IMR-90 (cell line): ENCODE measurements around the gene CACYBP. TPM values are rescaled to one million over a fixed set of nuclear protein-coding genes. Genes with fewer than 3 reads are reported as not detected.
A peak's percentile ranks its signal among the peaks of the same experiment; 100 is the strongest.

ENCODE experiments used
- ATAC-seq: fragments of 200-7000 bp; cut with Tn5 transposase; 2 replicates; pipeline ENCODE4 v1.9.1; 2020; ENCODE audit warnings: low read depth, mild to moderate bottlenecking, moderate library complexity
- BruUV-seq: library from RNA; stranded (reverse); fragments of 400-500 nt; replicated peaks from 2 replicates; lab custom pipeline; 2021; lab: Mats Ljungman, UMichigan
- CTCF ChIA-PET: fragments of 300-600 bp; formaldehyde crosslinking; extraction: SDS; loops from one replicate; lab custom pipeline; 2021; ENCODE audit warnings: antibody characterized with exemption; lab: Yijun Ruan, JAX
- POLR2A ChIA-PET: fragments of 300-600 bp; sonication (Branson Sonifier 250); formaldehyde crosslinking; loops from one replicate; lab custom pipeline; 2022; ENCODE audit warnings: antibody characterized with exemption; ENCODE audit not compliant: unreplicated experiment; lab: Charles Lee
- DNase-seq: peaks from one replicate; pipeline ENCODE4 v3.0.0; 2013
- H2AFZ ChIP-seq: replicated peaks from 2 replicates; pipeline ENCODE3; 2013; ENCODE audit warnings: low read length, mild to moderate bottlenecking; ENCODE audit not compliant: poor library complexity
- H2AK5ac ChIP-seq: 2 replicates; pipeline ENCODE4 v1.6.1; 2013; ENCODE audit warnings: low read depth, low read length, inconsistent platforms
- H2AK9ac ChIP-seq: replicated peaks from 2 replicates; pipeline ENCODE3; 2013; ENCODE audit warnings: mild to moderate bottlenecking, low read depth, low read length, moderate library complexity; ENCODE audit not compliant: poor library complexity
- H2BK120ac ChIP-seq: 2 replicates; pipeline ENCODE4 v1.6.1; 2013; ENCODE audit warnings: low read depth, low read length, inconsistent platforms
- H2BK15ac ChIP-seq: 3 replicates; pipeline ENCODE4 v1.6.1; 2013; ENCODE audit warnings: low read depth, low read length, inconsistent platforms
- H2BK20ac ChIP-seq: 2 replicates; pipeline ENCODE4 v1.6.1; 2013; ENCODE audit warnings: low read depth, mild to moderate bottlenecking, inconsistent platforms, low read length, moderate library complexity
- H2BK5ac ChIP-seq: 2 replicates; pipeline ENCODE4 v1.6.1; 2013; ENCODE audit warnings: mild to moderate bottlenecking, low read depth, low read length, inconsistent platforms; ENCODE audit not compliant: poor library complexity, severe bottlenecking
- H3K14ac ChIP-seq: replicated peaks from 2 replicates; pipeline ENCODE4 v1.6.1; 2013; ENCODE audit warnings: low read depth, low read length, inconsistent platforms
- H3K18ac ChIP-seq: 2 replicates; pipeline ENCODE4 v1.6.1; 2013; ENCODE audit warnings: low read depth, low read length, control low read depth
- H3K23ac ChIP-seq: 2 replicates; pipeline ENCODE4 v1.6.1; 2013; ENCODE audit warnings: low read depth, low read length, inconsistent platforms
- H3K27ac ChIP-seq: 2 replicates; pipeline ENCODE4 v1.5.1; 2013; ENCODE audit warnings: mild to moderate bottlenecking, control low read depth, low read length; ENCODE audit not compliant: insufficient read depth
- H3K27me3 ChIP-seq: 2 replicates; pipeline ENCODE4 v1.6.1; 2013; ENCODE audit warnings: low read length; ENCODE audit not compliant: control insufficient read depth, insufficient read depth
- H3K36me3 ChIP-seq: 2 replicates; pipeline ENCODE4 v1.6.1; 2013; ENCODE audit warnings: low read length, mixed read lengths; ENCODE audit not compliant: control insufficient read depth, insufficient read depth
- H3K4ac ChIP-seq: 2 replicates; pipeline ENCODE4 v1.6.1; 2013; ENCODE audit warnings: low read depth, low read length, inconsistent platforms
- H3K4me1 ChIP-seq: 2 replicates; pipeline ENCODE4 v1.6.1; 2013; ENCODE audit warnings: low read length, mixed read lengths; ENCODE audit not compliant: control insufficient read depth, insufficient read depth
- H3K4me2 ChIP-seq: 2 replicates; pipeline ENCODE4 v1.6.1; 2013; ENCODE audit warnings: low read depth, mild to moderate bottlenecking, control low read depth, low read length, moderate library complexity
- H3K4me3 ChIP-seq: 2 replicates; pipeline ENCODE4 v1.5.1; 2013; ENCODE audit warnings: low read depth, mild to moderate bottlenecking, control low read depth, low read length, moderate library complexity; ENCODE audit not compliant: insufficient read depth
- H3K56ac ChIP-seq: 2 replicates; pipeline ENCODE4 v1.6.1; 2013; ENCODE audit warnings: low read length, inconsistent platforms; ENCODE audit not compliant: insufficient read depth; ENCODE audit errors: extremely low read depth
- H3K79me1 ChIP-seq, 2 experiments: 2 replicates each; pipeline ENCODE4 v1.6.1; 2013; ENCODE audit warnings: low read length in 2 of 2, inconsistent platforms in 1 of 2, low read depth in 1 of 2
- H3K9ac ChIP-seq: 2 replicates; pipeline ENCODE4 v1.6.1; 2013; ENCODE audit warnings: low read depth, low read length, control low read depth
- H3K9me1 ChIP-seq: 2 replicates; pipeline ENCODE4 v1.6.1; 2013; ENCODE audit warnings: low read length, inconsistent platforms; ENCODE audit not compliant: insufficient read depth
- H3K9me3 ChIP-seq: 2 replicates; pipeline ENCODE4 v1.6.1; 2013; ENCODE audit warnings: low read length; ENCODE audit not compliant: control insufficient read depth, insufficient read depth
- H4K20me1 ChIP-seq: 2 replicates; pipeline ENCODE4 v1.6.1; 2013; ENCODE audit warnings: low read length, inconsistent platforms; ENCODE audit not compliant: insufficient read depth
- H4K5ac ChIP-seq: 2 replicates; pipeline ENCODE4 v1.6.1; 2013; ENCODE audit warnings: mild to moderate bottlenecking, low read depth, low read length, control low read depth
- H4K8ac ChIP-seq, 2 experiments: 2 replicates each; pipeline ENCODE4 v1.6.1; 2013; ENCODE audit warnings: low read depth in 2 of 2, low read length in 2 of 2, control low read depth in 1 of 2, inconsistent platforms in 1 of 2
- H4K91ac ChIP-seq: 2 replicates; pipeline ENCODE4 v1.6.1; 2013; ENCODE audit warnings: low read depth, low read length, inconsistent platforms; ENCODE audit not compliant: insufficient read depth
- FOS ChIP-seq: fragments of 150-350 bp; IDR thresholded peaks from 2 replicates; pipeline ENCODE4 v1.6.1; 2016; ENCODE audit warnings: low read depth, low read length
- RAD21 ChIP-seq: IDR thresholded peaks from 2 replicates; pipeline ENCODE4 v1.6.1; 2012; ENCODE audit warnings: low read length, improper control_type of control experiment
- SMC3 ChIP-seq: fragments of 150-350 bp; IDR thresholded peaks from 2 replicates; pipeline ENCODE4 v1.6.1; 2016; ENCODE audit warnings: low read depth, mild to moderate bottlenecking, antibody characterized with exemption, low read length, moderate library complexity
- USF2 ChIP-seq: fragments of 150-350 bp; IDR thresholded peaks from 2 replicates; pipeline ENCODE4 v1.6.1; 2017; ENCODE audit warnings: mild to moderate bottlenecking, antibody characterized with exemption, low read length, low read depth
- WGBS, 2 experiments: methylation state at CpG; one replicate each; pipeline versions ENCODE4 v1.1.5 to v1.1.7; 2013; ENCODE audit warnings: missing lambda C conversion rate in 2 of 2; ENCODE audit not compliant: insufficient read length in 1 of 2; ENCODE audit errors: extremely low coverage in 2 of 2; 5-methylcytosine and 5-hydroxymethylcytosine counted together
- dilution Hi-C: fragments of 300-500 bp; cut with HindIII; formaldehyde crosslinking; loops from one replicate; pipeline ENCODE4 v1.14.3; 2018; ENCODE audit warnings: low sequenced_read_pairs; ENCODE audit not compliant: unreplicated experiment
- in situ Hi-C: fragments of 300-500 bp; cut with MboI; formaldehyde crosslinking; loops from 3 replicates; pipeline ENCODE4 v1.14.3; 2019; ENCODE audit warnings: low sequenced_read_pairs, inconsistent platforms, mixed read lengths
- intact Hi-C: fragments of 100-400 bp; cut with micrococcal nuclease; formaldehyde crosslinking; loops from 2 replicates; pipeline ENCODE4 v1.10.0; 2022
- polyA plus RNA-seq, 3 experiments: library from polyadenylated mRNA; depleted of rRNA; stranded (reverse); fragments of >200 nt; gene quantifications; 2 replicates each; pipeline ENCODE4 v1.2.3, GENCODE V29; 2012; ENCODE audit warnings: low replicate concordance in 1 of 3
- total RNA-seq: library from RNA; depleted of rRNA; stranded (reverse); fragments of >200 nt; gene quantifications from 2 replicates; pipeline ENCODE4 v1.2.3, GENCODE V29; 2012
- TF ChIP-seq, protein P1 (sequence below): fragments of 150-350 bp; IDR thresholded peaks from 2 replicates; pipeline ENCODE4 v1.6.1; 2016; ENCODE audit warnings: low read depth, mild to moderate bottlenecking, low read length, moderate library complexity, borderline replicate concordance

CACYBP gene
- total and polyA plus RNA-seq, 2 of the 4 experiments (the other 2 are of a cell fraction): 61.8 to 62.8 TPM

DNA sequence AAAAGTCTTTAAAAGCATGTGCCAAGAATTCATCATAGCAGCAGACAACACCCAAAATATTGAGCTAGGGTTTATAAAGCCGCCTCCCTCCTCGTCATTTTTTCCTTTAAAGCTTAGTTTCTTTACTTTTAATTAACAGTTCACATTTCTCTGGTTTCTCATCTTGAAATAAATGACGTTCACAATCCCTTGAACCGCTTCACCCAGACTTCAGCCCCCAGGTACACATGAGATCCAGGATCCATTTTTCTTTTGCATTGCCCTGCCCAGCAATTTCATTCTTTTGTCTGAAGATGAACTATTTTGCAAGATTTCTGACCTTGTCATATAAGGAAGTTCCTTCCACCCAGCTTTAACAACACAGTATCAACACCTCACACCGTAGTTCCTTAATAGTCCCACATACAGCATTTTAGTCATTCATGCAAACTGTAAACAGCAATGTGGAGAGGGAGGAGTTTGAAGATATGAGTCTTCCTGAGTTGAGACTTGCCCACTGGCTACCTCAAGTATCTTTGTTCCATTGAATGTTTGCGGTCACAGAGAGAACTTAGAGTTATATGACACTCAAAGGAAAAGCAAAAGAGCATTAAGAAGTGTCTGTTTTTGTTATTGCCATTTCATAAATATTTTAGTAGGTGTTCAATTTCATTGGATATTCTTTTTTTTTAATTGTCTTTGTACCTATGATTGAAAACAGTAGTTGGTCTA lies 35.3 kb upstream of the CACYBP start:
- H3K27me3 ChIP-seq: peaks cover 8% of the 10 kb centered on the region; the same call in 1 of the 2 replicates
- H4K20me1 ChIP-seq: no peaks in the 10 kb centered on the region
- H3K14ac ChIP-seq: no peak overlapping the region
- H3K36me3 ChIP-seq: no peaks in the 10 kb centered on the region
- H3K9me1 ChIP-seq: no peaks in the 10 kb centered on the region
- no peak overlapping the region for H2BK20ac ChIP-seq
- H2AFZ ChIP-seq: no peak overlapping the region
- H3K18ac ChIP-seq: no peak overlapping the region
- no TSS peak for BruUV-seq
- H3K4me3 ChIP-seq: no peak overlapping the region
- H2BK120ac ChIP-seq: no peak overlapping the region
- intact Hi-C loops: no loop called here
- no peak overlapping the region for H2BK15ac ChIP-seq
- WGBS, 2 experiments: no CpG with 5 or more reads among the region's 6 CpGs
- H3K56ac ChIP-seq: no peak overlapping the region
- ATAC-seq (peak; percentile 27; the same call in 1 of the 2 replicates), DNase-seq (no peak)
- H3K9me3 ChIP-seq: no peaks in the 10 kb centered on the region
- ChIA-PET POLR2A (no interaction called here), CTCF (interaction anchor here (0.5 kb wide), 2 partner anchors 22 kb away, joined by 3 to 4 read pairs; no protein-coding TSS in a partner anchor)
- no peak overlapping the region for H2BK5ac ChIP-seq
- no peak overlapping the region for H3K27ac ChIP-seq
- H4K8ac ChIP-seq: no peak overlapping the region
- no peak overlapping the region for H3K9ac ChIP-seq
- no peak overlapping the region for H4K91ac ChIP-seq
- H2AK5ac ChIP-seq: no peak overlapping the region
- no peak overlapping the region for H4K5ac ChIP-seq
- in situ Hi-C loops: no loop called here
- H3K23ac ChIP-seq: no peak overlapping the region
- TF ChIP-seq SMC3: no peak
- TF ChIP-seq FOS: no peak
- TF ChIP-seq, protein P1, sequence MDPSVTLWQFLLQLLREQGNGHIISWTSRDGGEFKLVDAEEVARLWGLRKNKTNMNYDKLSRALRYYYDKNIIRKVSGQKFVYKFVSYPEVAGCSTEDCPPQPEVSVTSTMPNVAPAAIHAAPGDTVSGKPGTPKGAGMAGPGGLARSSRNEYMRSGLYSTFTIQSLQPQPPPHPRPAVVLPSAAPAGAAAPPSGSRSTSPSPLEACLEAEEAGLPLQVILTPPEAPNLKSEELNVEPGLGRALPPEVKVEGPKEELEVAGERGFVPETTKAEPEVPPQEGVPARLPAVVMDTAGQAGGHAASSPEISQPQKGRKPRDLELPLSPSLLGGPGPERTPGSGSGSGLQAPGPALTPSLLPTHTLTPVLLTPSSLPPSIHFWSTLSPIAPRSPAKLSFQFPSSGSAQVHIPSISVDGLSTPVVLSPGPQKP: no peak
- no peak for TF ChIP-seq RAD21
- no peak for TF ChIP-seq USF2
- H3K4me2 ChIP-seq: no peak overlapping the region
- no peaks in the 10 kb centered on the region for H3K79me1 ChIP-seq
- H3K4me1 ChIP-seq: no peaks in the 10 kb centered on the region
- no peak overlapping the region for H3K4ac ChIP-seq
- dilution Hi-C loops: no loop called here
- no peak overlapping the region for H2AK9ac ChIP-seq
